ENCODE measurements around the gene OLFM3. TPM values are rescaled to one million over a fixed set of nuclear protein-coding genes. Genes with fewer than 3 reads are reported as not detected.

The OLFM3 gene
- total and polyA plus RNA-seq, 2 experiments from 2014 or later: 0.21 to 0.31 TPM

- Mint-ChIP-seq H3K4me3 (no peak overlapping the region), H3K27ac (no peak overlapping the region), H3K36me3 (ENCODE audit: low read depth) (no peaks in the 10 kb centered on the region), H3K27me3 (ENCODE audit: insufficient read depth, low read depth, poor library complexity) (no peaks in the 10 kb centered on the region), H3K4me1 (no peaks in the 10 kb centered on the region), H3K9me3 (no peaks in the 10 kb centered on the region)
- H3K79me2 ChIP-seq (replicated peaks; ENCODE audit: insufficient read depth): no peaks in the 10 kb centered on the region
- H3F3A ChIP-seq (replicated peaks; ENCODE audit: low read depth): no peaks in the 10 kb centered on the region
- TF ChIP-seq ZNF462 (CRISPR knock-in tag; IDR thresholded peaks at IDR 0.05): no peak
- no peak for TF ChIP-seq JUNB (IDR thresholded peaks at IDR 0.05; ENCODE audit: unreplicated experiment)
- TF ChIP-seq REST (IDR thresholded peaks at IDR 0.05; ENCODE audit: unreplicated experiment): no peak
- no peak for TF ChIP-seq CREB1 (CRISPR knock-in tag; IDR thresholded peaks at IDR 0.05; ENCODE audit: low read depth)
- TF ChIP-seq EZH2 (IDR thresholded peaks at IDR 0.05; ENCODE audit: low read depth, unreplicated experiment): no peak
- no peak for TF ChIP-seq ZNF331 (CRISPR knock-in tag; IDR thresholded peaks at IDR 0.05; ENCODE audit: low read depth)
- TF ChIP-seq STAT1 (IDR thresholded peaks at IDR 0.05; ENCODE audit: unreplicated experiment): no peak
- TF ChIP-seq CTCF (conservative IDR thresholded peaks at IDR 0.05; ENCODE audit: low read depth in 2 of 2): no peak
- no peak for TF ChIP-seq POLR2AphosphoS5 (IDR thresholded peaks at IDR 0.05; ENCODE audit: low read depth)
- no peak for TF ChIP-seq NANOG (IDR thresholded peaks at IDR 0.05; ENCODE audit: borderline replicate concordance)
- no peak for TF ChIP-seq ZNF114 (CRISPR knock-in tag; IDR thresholded peaks at IDR 0.05)
- TF ChIP-seq EZH2phosphoT487 (IDR thresholded peaks at IDR 0.05; ENCODE audit: unreplicated experiment): no peak
- no peaks in the 10 kb centered on the region for H3K36me3 ChIP-seq (ENCODE audit: insufficient read depth)
- no peaks in the 10 kb centered on the region for H4K20me1 ChIP-seq (replicated peaks; ENCODE audit: insufficient read depth)
- H3K4me1 ChIP-seq (ENCODE audit: insufficient read depth): no peaks in the 10 kb centered on the region
- ATAC-seq (no peak), DNase-seq (ENCODE audit: low spot score) (no peak)
- no peak overlapping the region for H3K27ac ChIP-seq (ENCODE audit: low read depth)
- H3K27me3 ChIP-seq (ENCODE audit: insufficient read depth): no peaks in the 10 kb centered on the region
- H3K9me2 ChIP-seq (ENCODE audit: insufficient read depth): no peaks in the 10 kb centered on the region; the same call in 1 of the 2 replicates
- H3K4me3 ChIP-seq: no peak overlapping the region
- no peak overlapping the region for H3K4me2 ChIP-seq
- no peak overlapping the region for H2AFZ ChIP-seq
These were observed 53.5 kb downstream of the OLFM3 start for GRCh38 chr1:101943237-101943636.
